Central memory CD8-positive, alpha-beta T cell (primary cell): ENCODE data around the gene HBE1.
"Not testable (repeated sequence)": the region's sequence is repeated elsewhere in the genome, so short reads cannot be mapped to it uniquely, and the experiment has no call there.

Experiments used
- ATAC-seq: fragments of 150-1000 bp; cut with Tn5 transposase; replicated peaks from 2 replicates; pipeline ENCODE4 v1.10.0; 2022; ENCODE audit warnings: mild to moderate bottlenecking, moderate FRiP score, moderate number of reproducible peaks; ENCODE audit not compliant: poor library complexity, severe bottlenecking; ENCODE audit errors: extremely low read depth
- DNase-seq, 2 donors: peaks; one replicate each; pipeline ENCODE4 v3.0.0; 2021; ENCODE audit warnings: low spot score in 2 of 2
- H3K27ac Mint-ChIP-seq: one replicate; pipeline ENCODE4 v1.8.0; 2022; ENCODE audit warnings: low read depth, mild to moderate bottlenecking, moderate library complexity, mixed read lengths
- H3K27me3 Mint-ChIP-seq: one replicate; pipeline ENCODE4 v1.8.0; 2022; ENCODE audit warnings: mixed read lengths
- H3K36me3 Mint-ChIP-seq: one replicate; pipeline ENCODE4 v1.8.0; 2022; ENCODE audit warnings: mild to moderate bottlenecking, moderate library complexity, mixed read lengths; ENCODE audit not compliant: insufficient read depth
- H3K4me1 Mint-ChIP-seq: one replicate; pipeline ENCODE4 v1.8.0; 2022; ENCODE audit warnings: mixed read lengths
- H3K4me3 Mint-ChIP-seq: one replicate; pipeline ENCODE4 v1.8.0; 2022; ENCODE audit warnings: mild to moderate bottlenecking, moderate library complexity, mixed read lengths
- H3K9me3 Mint-ChIP-seq: one replicate; pipeline ENCODE4 v1.8.0; 2022; ENCODE audit warnings: mixed read lengths

HBE1 gene

GRCh38 chr11:5269715-5270147 is at the start of gene HBE1:
HBE1 (minus strand) TSS chr11:5269945; CDS start chr11:5269890, 55 bp downstream.
- no peak within 1 kb of the TSS for H3K4me3 Mint-ChIP-seq
- no peaks in the 10 kb centered on the region for H3K4me1 Mint-ChIP-seq
- peaks cover 8% of the 10 kb centered on the region for H3K27me3 Mint-ChIP-seq
- DNase-seq (no peak), ATAC-seq (no peak)
- no peak within 1 kb of the TSS for H3K27ac Mint-ChIP-seq
- no peaks in the 10 kb centered on the region for H3K9me3 Mint-ChIP-seq
- no peaks in the 10 kb centered on the region for H3K36me3 Mint-ChIP-seq

- no peaks in the 10 kb centered on the region for H3K4me1 Mint-ChIP-seq
- H3K4me3 Mint-ChIP-seq = no peak overlapping the region
- no peaks in the 10 kb centered on the region for H3K36me3 Mint-ChIP-seq
- H3K9me3 Mint-ChIP-seq = no peaks in the 10 kb centered on the region
- ATAC-seq = no peak
- DNase-seq = no peak
- H3K27me3 Mint-ChIP-seq = no peaks in the 10 kb centered on the region
- no peak overlapping the region for H3K27ac Mint-ChIP-seq
Observed at GRCh38 chr11:5317292-5317691, 47.5 kb upstream of the HBE1 start.

- DNase-seq = not testable (repeated sequence)
Observed at GRCh38 chr11:5313326-5314023, 43.7 kb upstream of the HBE1 start.

GRCh38 chr11:5310423-5310822 is 40.7 kb upstream of the HBE1 start:
- Mint-ChIP-seq H3K36me3 (no peaks in the 10 kb centered on the region), H3K9me3 (no peaks in the 10 kb centered on the region), H3K27ac (no peak overlapping the region), H3K4me3 (no peak overlapping the region), H3K27me3 (peaks cover 9% of the 10 kb centered on the region), H3K4me1 (no peaks in the 10 kb centered on the region)
- no peak for ATAC-seq
- no peak for DNase-seq

More at GRCh38 chr11:5313326-5314023, 43.7 kb upstream of the HBE1 start:
- not testable (repeated sequence) for H3K27ac Mint-ChIP-seq, H3K4me3 Mint-ChIP-seq, H3K4me1 Mint-ChIP-seq, H3K27me3 Mint-ChIP-seq, H3K36me3 Mint-ChIP-seq, H3K9me3 Mint-ChIP-seq, ATAC-seq

GRCh38 chr11:5307256-5308019 is 37.7 kb upstream of the HBE1 start:
- no peak overlapping the region for H3K4me3 Mint-ChIP-seq
- ATAC-seq (no peak), DNase-seq (no peak)
- H3K4me1 Mint-ChIP-seq = no peaks in the 10 kb centered on the region
- no peaks in the 10 kb centered on the region for H3K36me3 Mint-ChIP-seq
- H3K9me3 Mint-ChIP-seq = no peaks in the 10 kb centered on the region
- H3K27ac Mint-ChIP-seq = no peak overlapping the region
- peaks cover 9% of the 10 kb centered on the region for H3K27me3 Mint-ChIP-seq

GRCh38 chr11:5304046-5304445 is 34.3 kb upstream of the HBE1 start:
- ATAC-seq (no peak), DNase-seq (no peak)
- H3K4me3 Mint-ChIP-seq = no peak overlapping the region
- no peak overlapping the region for H3K27ac Mint-ChIP-seq
- no peaks in the 10 kb centered on the region for H3K9me3 Mint-ChIP-seq
- peaks cover 19% of the 10 kb centered on the region for H3K27me3 Mint-ChIP-seq
- no peaks in the 10 kb centered on the region for H3K36me3 Mint-ChIP-seq
- H3K4me1 Mint-ChIP-seq = no peaks in the 10 kb centered on the region

GRCh38 chr11:5303626-5304025 is 33.9 kb upstream of the HBE1 start:
- no peak overlapping the region for H3K4me3 Mint-ChIP-seq

GRCh38 chr11:5301846-5302245 is 32.1 kb upstream of the HBE1 start, which contains the start of gene OR51B4:
OR51B4 (minus strand) TSS chr11:5301946; CDS start chr11:5301946, 0 bp downstream.
- Mint-ChIP-seq H3K4me3 (no peak within 1 kb of the TSS), H3K4me1 (no peaks in the 10 kb centered on the region), H3K9me3 (no peaks in the 10 kb centered on the region), H3K36me3 (no peaks in the 10 kb centered on the region), H3K27ac (no peak within 1 kb of the TSS), H3K27me3 (peaks cover 20% of the 10 kb centered on the region)
- DNase-seq (no peak), ATAC-seq (no peak)

More at GRCh38 chr11:5303626-5304025, 33.9 kb upstream of the HBE1 start:
- Mint-ChIP-seq H3K9me3 (no peaks in the 10 kb centered on the region), H3K36me3 (no peaks in the 10 kb centered on the region), H3K4me1 (no peaks in the 10 kb centered on the region), H3K27ac (no peak overlapping the region), H3K27me3 (peaks cover 19% of the 10 kb centered on the region)
- ATAC-seq = no peak
- no peak for DNase-seq

- Mint-ChIP-seq H3K4me3 (no peak overlapping the region), H3K27me3 (peaks cover 20% of the 10 kb centered on the region), H3K27ac (no peak overlapping the region), H3K4me1 (no peaks in the 10 kb centered on the region), H3K36me3 (no peaks in the 10 kb centered on the region), H3K9me3 (no peaks in the 10 kb centered on the region)
- ATAC-seq = no peak
- no peak for DNase-seq
Observed at GRCh38 chr11:5300251-5300650, 30.5 kb upstream of the HBE1 start.

GRCh38 chr11:5298451-5298850 is 28.7 kb upstream of the HBE1 start:
- no peaks in the 10 kb centered on the region for H3K36me3 Mint-ChIP-seq
- no peak overlapping the region for H3K27ac Mint-ChIP-seq
- no peak overlapping the region for H3K4me3 Mint-ChIP-seq
- no peak for DNase-seq
- no peaks in the 10 kb centered on the region for H3K9me3 Mint-ChIP-seq
- ATAC-seq = no peak
- H3K27me3 Mint-ChIP-seq = peaks cover 20% of the 10 kb centered on the region
- no peaks in the 10 kb centered on the region for H3K4me1 Mint-ChIP-seq

- ATAC-seq = no peak
- H3K4me1 Mint-ChIP-seq = no peaks in the 10 kb centered on the region
Observed at GRCh38 chr11:5297721-5298323, 28.1 kb upstream of the HBE1 start.

GRCh38 chr11:5294342-5294995 is 24.7 kb upstream of the HBE1 start:
- H3K27me3 Mint-ChIP-seq = peaks cover 13% of the 10 kb centered on the region
- H3K9me3 Mint-ChIP-seq, H3K4me1 Mint-ChIP-seq, H3K36me3 Mint-ChIP-seq, ATAC-seq, H3K27ac Mint-ChIP-seq, H3K4me3 Mint-ChIP-seq, DNase-seq: not testable (repeated sequence)

More at GRCh38 chr11:5297721-5298323, 28.1 kb upstream of the HBE1 start:
- Mint-ChIP-seq H3K4me3 (no peak overlapping the region), H3K27me3 (peaks cover 20% of the 10 kb centered on the region), H3K27ac (no peak overlapping the region), H3K9me3 (no peaks in the 10 kb centered on the region), H3K36me3 (no peaks in the 10 kb centered on the region)
- DNase-seq = no peak
